ENCODE results near the gene CLEC14A.

- TF ChIP-seq, protein P1, sequence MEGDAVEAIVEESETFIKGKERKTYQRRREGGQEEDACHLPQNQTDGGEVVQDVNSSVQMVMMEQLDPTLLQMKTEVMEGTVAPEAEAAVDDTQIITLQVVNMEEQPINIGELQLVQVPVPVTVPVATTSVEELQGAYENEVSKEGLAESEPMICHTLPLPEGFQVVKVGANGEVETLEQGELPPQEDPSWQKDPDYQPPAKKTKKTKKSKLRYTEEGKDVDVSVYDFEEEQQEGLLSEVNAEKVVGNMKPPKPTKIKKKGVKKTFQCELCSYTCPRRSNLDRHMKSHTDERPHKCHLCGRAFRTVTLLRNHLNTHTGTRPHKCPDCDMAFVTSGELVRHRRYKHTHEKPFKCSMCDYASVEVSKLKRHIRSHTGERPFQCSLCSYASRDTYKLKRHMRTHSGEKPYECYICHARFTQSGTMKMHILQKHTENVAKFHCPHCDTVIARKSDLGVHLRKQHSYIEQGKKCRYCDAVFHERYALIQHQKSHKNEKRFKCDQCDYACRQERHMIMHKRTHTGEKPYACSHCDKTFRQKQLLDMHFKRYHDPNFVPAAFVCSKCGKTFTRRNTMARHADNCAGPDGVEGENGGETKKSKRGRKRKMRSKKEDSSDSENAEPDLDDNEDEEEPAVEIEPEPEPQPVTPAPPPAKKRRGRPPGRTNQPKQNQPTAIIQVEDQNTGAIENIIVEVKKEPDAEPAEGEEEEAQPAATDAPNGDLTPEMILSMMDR (IDR thresholded peaks at IDR 0.05), result no peak
- TF ChIP-seq EZH2 (IDR thresholded peaks at IDR 0.05; ENCODE audit: borderline replicate concordance, insufficient read depth, low read depth, low read length, poor library complexity, severe bottlenecking), result no peak
These were observed 7.0 kb upstream of the CLEC14A start for GRCh38 chr14:38262844-38263243.
